NCI-H1417 (cell line): ENCODE results near the gene PPP1R37.

ENCODE experiments used
- DNase-seq, 3 experiments: peaks; one replicate each; lab custom pipeline; 2025; lab: John Stamatoyannopoulos, UW

The PPP1R37 gene, protein sequence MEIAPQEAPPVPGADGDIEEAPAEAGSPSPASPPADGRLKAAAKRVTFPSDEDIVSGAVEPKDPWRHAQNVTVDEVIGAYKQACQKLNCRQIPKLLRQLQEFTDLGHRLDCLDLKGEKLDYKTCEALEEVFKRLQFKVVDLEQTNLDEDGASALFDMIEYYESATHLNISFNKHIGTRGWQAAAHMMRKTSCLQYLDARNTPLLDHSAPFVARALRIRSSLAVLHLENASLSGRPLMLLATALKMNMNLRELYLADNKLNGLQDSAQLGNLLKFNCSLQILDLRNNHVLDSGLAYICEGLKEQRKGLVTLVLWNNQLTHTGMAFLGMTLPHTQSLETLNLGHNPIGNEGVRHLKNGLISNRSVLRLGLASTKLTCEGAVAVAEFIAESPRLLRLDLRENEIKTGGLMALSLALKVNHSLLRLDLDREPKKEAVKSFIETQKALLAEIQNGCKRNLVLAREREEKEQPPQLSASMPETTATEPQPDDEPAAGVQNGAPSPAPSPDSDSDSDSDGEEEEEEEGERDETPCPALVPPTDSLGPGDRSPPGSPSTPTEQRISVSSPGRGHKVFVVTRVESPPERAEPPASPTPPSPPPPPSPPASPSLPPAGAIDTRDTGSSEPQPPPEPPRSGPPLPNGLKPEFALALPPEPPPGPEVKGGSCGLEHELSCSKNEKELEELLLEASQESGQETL

DNA sequence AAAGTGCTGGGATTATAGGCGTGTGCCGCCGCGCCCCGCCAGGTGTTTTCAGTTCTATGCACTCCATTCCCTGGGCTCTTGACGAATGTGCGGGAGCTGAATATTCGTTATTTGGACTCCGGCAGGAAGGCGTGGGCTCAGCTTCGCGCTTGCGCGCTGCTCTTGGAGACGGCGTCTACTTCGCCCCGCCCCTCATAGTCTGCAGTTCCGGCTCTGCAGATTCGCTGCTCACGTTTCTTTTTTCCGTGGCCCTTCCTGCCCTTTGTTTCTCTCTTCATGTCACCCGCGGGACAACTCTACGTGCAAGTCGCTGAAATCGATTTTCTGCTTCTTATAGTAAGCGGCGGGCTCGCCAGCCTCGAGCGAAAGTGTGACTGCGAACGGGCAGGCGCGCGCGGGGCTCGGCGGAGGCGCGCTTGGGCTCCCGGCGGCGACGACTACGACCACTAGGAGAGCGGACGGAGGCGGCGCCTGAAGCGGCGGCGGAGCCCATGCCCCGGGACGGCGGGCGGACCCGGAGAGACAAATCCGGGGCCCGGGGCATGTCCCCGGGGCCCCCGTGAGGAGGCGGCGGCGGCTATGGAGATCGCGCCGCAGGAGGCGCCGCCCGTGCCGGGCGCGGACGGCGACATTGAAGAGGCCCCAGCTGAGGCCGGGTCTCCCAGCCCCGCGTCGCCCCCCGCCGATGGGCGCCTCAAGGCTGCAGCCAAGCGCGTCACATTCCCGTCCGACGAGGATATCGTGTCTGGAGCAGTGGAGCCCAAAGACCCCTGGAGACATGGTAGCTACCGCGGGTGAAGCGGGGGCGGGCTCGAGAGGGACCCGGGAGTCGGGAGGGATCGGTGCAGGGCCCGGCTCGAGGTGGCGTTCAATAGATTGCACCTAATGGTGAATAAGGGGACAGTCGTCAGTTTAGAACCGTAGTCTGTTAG, at the start of gene PPP1R37:
TSS of gene PPP1R37 (plus strand) at position 433 of the 932 bp plus-strand sequence. CDS start at position 580, 147 bp downstream.
- DNase-seq = peak; percentile 95 to 99 (median 98)

DNA sequence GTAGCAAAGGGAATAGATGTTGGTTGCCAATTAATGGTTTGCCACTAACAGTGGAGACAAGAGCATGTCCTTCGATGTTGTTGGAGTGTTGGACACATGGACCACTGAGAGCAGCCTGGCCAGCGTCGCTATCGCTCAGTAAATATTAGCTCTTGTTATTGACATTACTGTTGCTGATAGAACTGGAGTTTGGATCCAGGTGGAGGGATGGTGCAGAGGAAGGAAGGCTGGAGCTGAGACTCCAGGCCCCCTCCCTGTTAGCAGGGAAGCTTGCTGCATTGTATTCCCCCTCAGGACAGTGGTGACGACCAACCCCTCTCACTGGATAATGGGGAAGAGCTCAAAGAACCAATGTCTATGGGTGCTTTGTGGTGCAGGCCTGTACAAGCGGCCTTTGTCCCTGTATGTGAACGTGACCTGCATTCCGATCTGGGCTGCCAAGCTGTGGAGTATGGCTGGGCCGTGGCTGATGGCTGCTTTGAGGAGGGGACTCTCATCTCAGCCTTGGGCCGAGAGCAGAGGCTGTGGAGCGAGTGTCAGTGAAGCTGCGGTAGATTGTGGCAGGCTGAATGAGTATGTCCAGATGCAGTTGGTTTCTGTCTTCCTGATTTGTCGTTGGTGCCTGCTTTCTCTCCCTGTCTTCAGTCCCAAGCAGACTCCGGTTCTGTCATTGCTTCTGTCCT, 47.2 kb upstream of the PPP1R37 start:
- peak in 1 of 3 experiments; percentile 1 for DNase-seq

DNA sequence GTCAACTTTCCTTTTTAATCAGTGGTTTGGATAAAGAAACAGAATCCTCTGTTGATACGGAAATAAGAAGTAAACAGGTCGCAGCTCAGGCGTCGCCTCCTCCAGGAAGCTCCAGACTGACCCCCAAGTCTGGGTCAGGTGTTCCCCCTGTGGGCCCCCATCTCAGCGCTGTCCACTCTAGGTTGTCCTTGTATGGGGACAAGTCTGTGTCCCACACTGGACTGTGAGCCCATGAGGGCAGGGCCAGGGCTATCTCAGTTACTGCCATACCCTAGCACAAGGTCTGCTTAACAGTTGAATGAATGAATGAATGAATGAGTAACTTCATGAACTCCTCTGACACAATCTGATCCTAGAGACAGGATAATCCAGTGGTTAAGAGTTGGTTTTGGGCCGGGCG, 46.6 kb upstream of the PPP1R37 start:
- no peak for DNase-seq

DNA sequence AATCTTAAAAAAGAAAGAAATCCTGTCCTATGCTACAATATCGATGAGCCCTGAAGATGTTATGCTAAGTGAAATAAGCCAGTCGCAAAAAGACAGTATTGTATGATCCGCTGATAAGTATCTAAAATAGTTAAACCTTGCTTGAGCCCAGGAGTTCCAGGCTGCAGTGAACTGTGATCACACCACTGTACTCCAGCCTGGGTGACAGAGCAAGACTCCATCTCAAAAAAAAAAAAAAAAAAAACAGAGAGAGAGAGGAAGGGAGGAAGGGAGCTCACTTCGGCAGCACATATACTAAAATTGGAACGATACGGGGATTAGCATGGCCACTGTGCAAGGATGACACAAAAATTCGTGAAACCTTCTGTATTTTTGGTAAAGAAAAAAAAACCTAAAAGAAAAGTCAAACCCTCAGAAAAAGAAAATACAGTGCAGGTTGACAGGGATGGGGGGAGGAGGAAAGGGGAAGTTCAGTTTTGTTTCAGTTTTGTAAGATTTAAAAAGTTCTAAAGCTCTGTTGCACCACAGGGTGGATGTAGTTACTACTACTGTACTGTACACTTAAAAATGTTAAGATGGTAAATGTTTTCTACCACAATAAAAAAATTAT, 45.7 kb upstream of the PPP1R37 start:
- DNase-seq = no peak

DNA sequence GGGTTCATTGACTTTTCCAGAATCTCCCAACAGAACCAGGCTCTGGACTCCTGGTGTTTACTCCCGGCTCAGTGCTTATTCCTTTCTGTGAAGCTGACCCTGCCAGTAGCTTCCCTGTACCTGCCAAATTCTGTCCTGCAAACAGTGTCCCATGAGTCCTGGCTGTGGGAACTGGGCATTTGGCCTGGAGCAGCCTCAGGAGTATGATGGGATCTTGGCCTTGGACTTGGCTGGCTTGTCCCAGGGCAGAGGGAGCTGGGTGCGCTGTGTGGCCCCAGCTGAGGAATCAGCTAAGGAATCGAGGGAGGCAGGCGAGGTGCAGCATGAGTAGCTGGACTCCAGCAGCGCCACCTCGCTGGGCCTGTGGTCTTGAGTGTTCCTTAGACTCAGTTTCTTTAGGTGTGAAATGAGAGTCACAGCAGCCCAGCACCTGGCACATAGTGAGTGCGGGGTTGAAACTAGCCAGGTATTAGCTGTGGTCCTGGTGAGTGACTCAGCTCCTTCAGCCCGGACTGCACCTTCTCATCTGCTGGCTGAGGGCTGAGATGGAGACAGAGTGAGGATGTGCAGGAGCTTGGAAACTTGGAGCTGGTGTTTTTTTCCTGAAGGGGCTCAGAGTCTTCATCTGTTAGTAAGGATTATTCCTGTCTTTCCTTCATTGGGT, 43.8 kb upstream of the PPP1R37 start:
- DNase-seq = no peak

DNA sequence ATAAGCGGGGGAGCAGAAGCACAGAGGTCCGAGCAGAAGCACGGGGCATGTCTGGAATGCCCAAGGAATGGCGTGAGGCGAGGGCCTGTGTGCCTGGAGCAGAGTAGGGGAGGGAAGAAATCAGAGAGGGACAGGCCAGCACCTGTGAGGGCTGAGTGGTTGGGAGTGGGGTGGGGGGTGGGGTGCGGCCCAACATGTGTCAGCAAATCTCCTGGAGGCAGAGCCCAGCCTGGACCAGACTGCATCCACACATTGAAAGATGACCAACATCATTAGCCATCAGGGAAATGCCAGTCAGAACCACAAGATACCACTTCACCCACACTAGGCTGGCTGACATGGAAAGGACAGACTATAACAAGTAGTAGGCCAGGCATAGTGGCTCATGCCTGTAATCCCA, 42.9 kb upstream of the PPP1R37 start:
- no peak for DNase-seq

DNA sequence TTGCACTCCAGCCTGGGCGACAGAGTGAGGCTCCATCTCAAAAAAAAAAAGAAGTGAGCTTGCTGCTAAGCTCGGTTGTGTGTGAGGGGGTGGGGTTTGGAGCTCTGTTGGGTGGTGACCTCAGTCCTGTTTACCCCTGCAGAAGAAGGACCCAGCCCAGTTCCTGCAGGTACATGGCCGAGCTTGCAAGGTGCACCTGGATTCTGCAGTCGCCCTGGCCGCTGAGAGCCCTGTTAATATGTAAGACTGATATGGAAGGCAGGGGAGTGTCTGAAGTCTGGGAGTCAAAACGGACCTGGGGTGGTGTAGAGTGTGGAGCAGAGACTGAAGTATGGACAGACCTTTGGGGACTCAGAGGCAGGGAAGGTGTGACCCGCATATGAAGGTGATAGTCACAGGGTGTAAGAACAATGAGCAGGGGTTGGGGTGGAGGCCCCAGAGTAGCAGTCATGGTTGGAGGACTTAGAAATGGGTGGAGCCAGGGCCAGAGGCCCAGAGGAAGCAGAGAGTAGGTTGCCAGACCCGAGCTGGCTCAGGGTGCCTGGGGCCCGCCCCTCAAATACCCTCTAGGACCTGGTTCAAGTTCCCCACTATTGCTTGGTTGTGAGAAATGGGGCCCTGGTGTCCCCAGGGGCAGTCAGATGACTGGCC, 40.9 kb upstream of the PPP1R37 start:
- DNase-seq = no peak

DNA sequence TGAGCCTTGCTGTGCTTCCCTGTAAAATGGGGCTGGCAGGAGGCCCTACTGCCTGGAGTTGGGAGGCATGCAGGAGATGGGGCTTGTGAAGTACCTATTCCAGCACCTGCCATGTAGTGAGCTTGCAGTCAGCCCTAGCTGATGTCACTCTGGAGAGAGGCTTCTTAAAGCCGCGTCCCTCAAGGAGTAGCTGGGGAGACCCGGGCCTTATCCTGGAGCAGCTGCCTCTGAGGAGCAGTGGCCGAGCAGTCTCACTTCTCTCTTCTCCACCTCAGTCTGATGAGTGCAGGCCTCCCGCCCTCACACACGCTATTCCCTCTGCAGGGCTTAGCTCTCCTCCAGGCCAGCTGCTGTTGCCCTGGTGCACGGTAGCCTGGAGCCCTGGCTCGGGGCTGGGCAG, 36.1 kb upstream of the PPP1R37 start:
- DNase-seq = no peak

DNA sequence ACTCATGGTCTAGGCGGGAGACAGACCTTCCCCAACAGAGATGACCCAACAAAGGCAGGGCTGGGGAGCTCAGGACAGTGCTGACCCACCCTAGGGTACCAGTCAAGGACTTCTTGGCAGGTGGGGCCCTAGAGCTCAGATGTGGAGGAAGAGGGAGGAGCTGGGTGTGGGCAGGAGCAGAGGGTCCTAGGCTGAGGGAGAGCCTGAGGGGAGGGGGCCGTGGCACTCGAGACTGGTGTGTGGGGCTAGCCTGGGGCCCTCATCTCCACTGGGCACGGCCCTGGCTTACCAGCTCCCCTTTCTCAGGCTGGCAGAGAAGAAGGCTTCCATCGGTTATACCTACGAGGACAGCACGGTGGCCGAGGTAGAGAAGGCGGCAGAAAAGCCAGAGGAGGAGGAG, 35.5 kb upstream of the PPP1R37 start:
- no peak for DNase-seq

DNA sequence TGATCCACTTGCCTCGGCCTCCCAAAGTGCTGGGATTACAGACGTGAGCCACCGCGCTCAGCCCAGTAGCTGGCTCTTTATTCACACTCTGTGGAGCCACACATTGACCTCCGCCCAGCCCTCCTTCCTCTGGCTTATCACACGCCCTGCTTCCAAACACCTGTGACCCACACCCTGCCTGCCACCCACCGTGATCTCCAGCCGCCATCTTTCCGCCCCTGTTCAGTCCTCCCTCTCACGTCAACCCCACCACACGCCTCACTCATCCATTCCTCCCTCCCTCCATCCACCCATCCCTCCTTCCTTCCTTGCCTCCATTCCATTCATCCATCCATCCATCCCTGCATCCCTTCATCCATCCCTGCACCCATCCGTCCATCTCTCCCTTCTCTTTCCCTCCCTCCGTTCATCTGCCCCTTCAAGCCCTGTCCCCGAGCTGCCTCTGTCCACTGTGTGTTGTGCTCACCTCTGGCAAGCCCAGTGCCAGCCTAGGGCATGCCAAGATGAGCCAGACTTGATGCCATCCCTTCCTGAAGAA, 34.3 kb upstream of the PPP1R37 start:
- no peak for DNase-seq

DNA sequence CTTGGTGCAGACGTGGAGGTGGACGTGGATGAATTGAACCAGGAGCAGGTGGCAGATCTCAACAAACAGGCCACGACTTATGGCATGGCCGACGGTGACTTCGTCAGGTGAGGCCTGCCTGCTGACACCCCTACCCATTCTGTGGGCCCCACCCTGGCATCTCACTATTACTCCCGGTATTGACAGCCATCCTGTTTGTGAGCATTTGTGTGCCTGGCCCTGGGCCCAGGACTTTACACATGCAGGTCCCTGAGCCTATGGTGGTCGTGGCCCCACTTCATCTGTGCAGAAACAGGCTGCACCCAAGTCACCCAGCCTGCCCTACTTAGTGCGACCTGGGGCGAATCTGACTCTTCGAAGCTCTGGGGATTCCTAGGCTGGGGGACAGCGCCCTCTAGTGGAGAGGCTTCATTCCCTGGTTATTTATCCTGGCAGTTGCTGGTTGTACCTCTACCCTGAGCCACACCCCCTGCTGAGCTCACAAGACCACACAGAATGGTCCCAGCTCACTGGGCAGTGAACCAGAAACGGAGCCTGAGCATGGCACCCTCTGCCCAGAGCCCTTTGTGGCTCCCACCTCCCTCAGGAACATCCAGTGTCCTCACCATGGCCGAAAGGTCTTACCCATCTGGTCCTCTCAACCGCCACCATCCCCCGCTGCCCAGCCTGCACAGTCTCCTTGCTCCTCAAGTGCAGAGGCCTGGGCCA, 33.6 kb upstream of the PPP1R37 start:
- peak; percentile 27 to 66 (median 43) for DNase-seq

DNA sequence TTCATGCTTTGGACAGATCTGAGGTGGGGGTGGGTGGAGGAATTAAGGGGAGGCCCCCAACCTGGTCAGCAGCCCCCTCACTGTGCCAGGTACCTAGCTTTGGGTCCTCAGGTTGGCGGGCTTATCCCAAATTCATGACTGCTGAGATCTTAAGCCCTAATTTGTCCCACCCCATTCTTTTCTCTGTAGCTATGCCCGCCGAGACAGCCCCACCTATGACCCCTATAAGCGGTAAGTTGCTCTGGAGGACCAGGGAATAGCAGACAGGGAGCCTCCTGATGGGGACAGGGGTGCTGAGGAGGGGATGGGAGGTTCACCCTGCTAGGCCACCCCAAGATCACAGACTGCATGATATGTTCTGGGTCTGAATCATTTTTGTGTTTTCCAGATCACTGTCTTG, 31.0 kb upstream of the PPP1R37 start:
- no peak for DNase-seq

DNA sequence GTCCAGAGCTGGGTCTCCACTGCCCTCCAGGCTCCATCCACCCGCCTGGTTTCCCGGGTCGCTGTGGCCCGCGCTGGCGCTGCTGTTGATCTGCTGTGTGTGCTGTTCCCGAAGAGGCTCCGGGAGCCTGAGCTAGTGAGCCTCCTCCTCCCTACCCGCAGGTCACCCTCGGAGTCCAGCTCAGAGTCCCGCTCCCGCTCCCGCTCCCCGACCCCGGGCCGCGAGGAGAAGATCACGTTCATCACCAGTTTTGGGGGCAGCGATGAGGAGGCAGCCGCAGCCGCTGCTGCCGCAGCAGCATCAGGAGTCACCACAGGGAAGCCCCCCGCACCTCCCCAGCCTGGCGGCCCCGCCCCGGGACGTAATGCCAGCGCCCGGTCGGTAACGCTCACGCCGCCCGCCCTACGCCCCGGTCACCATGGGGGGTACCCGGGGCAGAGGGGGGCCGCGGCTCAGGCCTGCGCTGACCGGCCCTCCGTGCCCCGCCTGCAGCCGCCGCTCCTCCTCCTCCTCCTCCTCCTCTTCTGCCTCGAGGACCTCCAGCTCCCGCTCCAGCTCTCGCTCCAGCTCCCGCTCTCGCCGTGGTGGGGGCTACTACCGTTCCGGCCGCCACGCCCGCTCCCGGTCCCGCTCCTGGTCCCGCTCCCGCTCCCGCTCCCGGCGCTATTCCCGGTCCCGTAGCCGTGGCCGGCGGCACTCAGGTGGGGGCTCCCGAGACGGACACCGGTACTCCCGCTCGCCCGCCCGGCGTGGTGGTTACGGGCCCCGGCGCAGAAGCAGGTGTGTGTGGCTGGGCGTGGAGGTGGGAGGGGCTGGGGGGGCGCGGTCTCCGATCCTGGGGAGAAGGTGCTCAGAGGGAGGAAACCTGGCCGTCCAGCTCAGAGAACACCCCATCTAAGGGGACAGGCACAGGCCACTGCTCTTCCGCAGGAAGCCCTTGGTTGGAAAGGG, 28.9 kb upstream of the PPP1R37 start:
- DNase-seq = no peak

DNA sequence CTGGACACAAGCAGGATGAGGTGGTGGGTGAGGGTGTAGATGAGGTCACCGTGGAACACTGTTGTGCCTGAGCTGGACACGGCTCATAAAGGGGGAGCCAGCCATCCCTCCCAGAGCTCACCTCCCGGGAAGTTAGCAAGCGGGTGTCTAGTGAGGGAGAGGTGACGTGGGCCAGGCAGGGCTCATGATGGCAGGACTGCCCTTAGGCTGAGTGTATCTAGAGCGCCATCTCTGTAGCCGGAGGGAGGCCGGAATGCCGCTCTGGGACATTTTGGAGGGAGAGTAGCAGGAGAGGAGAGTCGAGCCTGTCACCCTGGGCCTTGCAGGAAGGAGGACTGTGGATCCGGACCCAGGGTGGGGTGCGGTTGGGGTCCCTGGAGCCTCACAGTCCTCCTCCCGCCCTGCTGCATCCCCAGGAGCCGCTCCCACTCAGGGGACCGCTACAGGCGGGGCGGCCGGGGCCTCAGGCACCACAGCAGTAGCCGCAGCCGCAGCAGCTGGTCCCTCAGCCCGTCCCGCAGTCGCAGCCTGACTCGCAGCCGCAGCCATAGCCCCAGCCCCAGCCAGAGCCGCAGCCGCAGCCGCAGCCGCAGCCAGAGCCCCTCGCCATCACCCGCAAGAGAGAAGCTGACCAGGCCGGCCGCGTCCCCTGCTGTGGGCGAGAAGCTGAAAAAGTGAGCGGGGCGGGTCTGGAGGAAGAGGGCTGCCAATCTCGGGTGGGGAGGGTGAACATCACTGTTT, 25.9 kb upstream of the PPP1R37 start:
- no peak for DNase-seq

DNA sequence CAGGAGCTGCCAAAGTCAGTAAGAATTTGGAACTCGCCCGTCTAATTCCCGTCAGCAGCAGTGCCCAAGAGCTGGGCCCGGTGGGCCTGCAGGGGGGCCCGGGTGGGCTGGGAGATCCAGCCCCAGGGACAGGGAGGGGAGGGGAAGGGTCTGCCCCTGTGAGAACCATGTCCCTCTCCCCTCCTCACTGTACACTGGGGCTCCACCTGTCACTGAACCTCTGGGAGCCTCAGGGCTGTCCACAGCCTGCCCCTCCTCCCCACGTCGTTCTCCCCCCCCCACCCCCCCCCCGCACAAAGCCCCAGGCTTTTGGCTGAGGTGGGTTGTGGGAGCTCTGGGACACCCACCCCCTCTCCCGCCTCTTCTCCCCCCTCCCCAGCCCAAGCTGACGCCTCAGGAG, 24.9 kb upstream of the PPP1R37 start:
- no peak for DNase-seq

DNA sequence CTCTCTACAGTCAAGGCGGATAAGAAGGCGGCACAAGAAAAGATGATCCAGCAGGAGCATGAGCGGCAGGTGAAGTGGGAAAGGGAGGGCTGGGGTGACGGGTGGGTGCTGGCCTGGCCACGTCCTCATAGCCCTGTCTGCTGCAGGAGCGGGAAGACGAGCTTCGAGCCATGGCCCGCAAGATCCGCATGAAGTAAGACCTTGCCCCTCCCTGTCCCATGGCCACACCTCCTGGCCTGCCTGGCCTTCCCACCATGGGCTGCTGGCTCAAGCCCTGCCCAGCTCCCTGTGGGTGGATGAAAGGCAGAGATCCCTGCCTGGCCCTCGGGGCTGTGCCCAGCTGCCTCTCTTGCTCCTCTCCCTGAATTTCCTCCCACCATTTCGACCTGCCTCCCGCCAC, 23.9 kb upstream of the PPP1R37 start:
- DNase-seq = peak in 1 of 3 experiments; percentile 3

DNA sequence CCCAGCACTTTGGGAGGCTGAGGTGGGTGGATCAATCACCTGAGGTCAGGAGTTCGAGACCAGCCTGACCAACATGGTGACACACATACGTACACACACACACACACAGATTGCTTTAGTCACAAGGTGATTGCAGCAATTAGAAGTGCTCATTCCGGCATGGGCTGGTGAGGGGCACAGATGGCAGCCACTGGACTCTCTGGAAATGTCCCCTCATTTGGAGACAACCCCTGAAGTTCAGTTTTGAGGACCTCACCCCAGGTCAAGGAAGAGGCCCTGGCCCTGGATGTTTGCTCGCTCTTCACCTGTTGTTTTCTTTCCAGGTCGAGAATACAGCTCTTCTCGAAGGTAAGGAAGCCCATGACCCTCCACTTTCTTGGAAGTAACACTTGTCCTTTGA, 22.8 kb upstream of the PPP1R37 start:
- DNase-seq = no peak
